Measurements from ENCODE around the gene LHX4.

Gene LHX4

GRCh38 chr1:180253585-180254495 lies 23.8 kb downstream of the LHX4 start:
- no peak overlapping the region for H3K4me3 ChIP-seq (ENCODE audit: low read length)
- no peak for DNase-seq (ENCODE audit: low read depth)
- no peak for TF ChIP-seq CTCF (conservative IDR thresholded peaks at IDR 0.05; ENCODE audit: low read depth, low read length)

DNA sequence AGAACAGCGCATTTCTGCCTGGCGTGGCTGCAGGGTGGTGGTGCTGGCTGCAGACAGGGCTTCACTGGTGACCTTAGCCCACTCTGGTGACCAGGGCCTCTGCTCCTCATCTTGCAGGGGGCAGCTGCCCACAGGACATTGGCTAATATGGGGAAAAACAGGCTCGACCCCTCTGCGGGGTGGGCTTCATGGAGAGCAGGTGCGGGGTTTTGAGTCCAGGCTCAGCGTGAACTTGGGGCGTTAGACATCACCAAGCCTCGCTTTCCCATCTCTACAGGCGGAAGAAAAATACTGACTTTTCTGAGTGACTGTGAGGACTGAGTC lies 24.4 kb downstream of the LHX4 start:
- H3K4me3 ChIP-seq (ENCODE audit: low read length), result no peak overlapping the region
- DNase-seq (ENCODE audit: low read depth), result no peak

GRCh38 chr1:180254854-180255253 lies 24.8 kb downstream of the LHX4 start:
- TF ChIP-seq CTCF (conservative IDR thresholded peaks at IDR 0.05; ENCODE audit: low read depth, low read length), result no peak

More for the DNA sequence above, 24.4 kb downstream of the LHX4 start:
- TF ChIP-seq CTCF (conservative IDR thresholded peaks at IDR 0.05; ENCODE audit: low read depth, low read length), result no peak

DNA sequence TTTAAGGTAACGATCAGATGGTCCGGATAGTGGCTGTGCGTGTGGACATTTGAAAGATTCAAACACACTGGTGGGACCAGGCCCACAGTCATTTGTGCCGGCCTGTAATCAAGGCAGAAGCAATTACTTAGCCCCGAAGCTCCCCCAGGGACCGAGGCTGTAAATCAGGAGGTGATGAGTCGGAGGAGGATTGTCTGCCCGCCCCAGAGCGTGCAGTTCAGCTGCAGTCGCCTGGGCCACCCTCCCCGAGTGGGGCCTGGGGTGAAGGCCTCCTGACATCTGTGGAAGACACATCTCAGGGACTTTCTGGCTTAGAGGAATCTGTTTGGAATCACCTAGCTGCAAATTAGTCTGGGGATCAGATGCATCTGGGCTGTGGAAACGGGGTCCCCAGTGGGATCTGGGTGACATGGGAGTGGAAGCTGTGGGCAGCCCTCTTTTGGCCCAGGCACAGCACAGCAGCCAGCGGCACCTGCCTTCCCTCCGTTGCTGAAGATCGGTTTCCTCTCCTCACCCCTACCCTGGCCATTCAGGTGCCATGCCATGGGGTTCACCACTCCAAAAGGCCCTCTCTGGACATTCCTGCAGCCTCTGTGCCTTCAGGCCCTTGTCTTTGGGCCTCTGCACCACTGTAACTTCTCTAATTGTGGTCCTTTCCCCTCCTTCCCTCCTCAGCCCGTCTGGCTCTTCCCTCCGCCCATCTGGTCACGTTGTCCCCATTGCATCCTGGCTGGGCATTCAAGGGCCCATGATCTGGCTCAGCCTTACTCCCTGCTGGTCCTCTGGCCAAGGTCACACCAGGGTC lies 25.7 kb downstream of the LHX4 start:
- no peak for TF ChIP-seq CTCF (conservative IDR thresholded peaks at IDR 0.05; ENCODE audit: low read depth, low read length)
- DNase-seq (ENCODE audit: low read depth), result no peak
- no peak overlapping the region for H3K4me3 ChIP-seq (ENCODE audit: low read length)

More at GRCh38 chr1:180254854-180255253, 24.8 kb downstream of the LHX4 start:
- H3K4me3 ChIP-seq (ENCODE audit: low read length), result no peak overlapping the region
- no peak for DNase-seq (ENCODE audit: low read depth)

DNA sequence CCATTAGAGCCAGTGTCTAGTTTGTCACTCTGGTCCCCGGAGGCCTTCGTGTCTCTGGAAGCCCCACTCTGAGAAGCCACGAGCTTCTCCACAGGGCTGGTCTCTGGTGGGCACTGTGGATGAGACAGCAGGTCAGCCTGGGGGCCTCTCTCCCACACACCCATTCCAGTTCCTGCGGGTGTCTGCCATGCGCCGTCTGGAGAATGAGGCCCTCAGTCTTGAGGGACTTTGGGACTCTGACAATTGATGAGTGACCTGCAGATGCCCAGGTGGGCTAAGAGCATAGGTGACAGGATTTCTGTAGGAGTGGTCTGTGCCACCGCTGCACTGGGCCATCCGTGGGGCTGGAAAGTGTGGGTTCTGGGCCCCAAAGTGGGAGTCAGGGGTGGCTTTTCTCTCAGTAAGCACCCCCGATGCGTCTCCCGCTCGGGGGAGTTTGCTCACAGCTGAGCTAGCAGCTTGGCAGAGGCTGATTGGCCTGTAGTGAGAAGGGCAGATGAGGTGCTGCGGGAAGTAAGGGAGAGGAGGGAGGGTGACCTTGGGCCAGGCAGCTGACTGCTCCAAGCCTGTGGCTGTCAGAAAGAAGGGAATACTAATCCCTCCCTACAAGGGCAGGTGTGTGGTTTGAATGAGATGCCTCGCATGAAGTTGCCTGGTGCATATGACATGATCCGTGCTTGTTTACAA lies 26.4 kb downstream of the LHX4 start:
- no peak for TF ChIP-seq CTCF (conservative IDR thresholded peaks at IDR 0.05; ENCODE audit: low read depth, low read length)
- no peak overlapping the region for H3K4me3 ChIP-seq (ENCODE audit: low read length)
- DNase-seq (ENCODE audit: low read depth), result no peak

DNA sequence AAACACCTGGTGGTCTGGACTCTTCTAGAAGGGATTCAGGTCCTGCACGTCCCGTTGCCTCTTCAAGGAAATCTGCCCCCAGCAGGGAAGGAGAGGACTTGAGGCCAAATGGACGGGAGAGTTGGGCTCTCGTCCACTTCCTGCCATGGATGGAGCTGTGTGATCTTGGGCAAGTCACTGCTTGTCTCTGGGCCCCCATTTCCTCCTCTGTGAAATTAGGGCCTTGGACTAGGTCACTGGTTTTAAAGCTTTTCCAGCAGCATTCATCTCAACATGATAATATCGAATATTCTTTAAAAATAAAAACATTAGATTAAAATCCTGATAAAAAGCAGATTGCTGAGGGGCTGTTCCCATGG lies 26.9 kb downstream of the LHX4 start:
- no peak for TF ChIP-seq CTCF (conservative IDR thresholded peaks at IDR 0.05; ENCODE audit: low read depth, low read length)
- DNase-seq (ENCODE audit: low read depth), result no peak
- H3K4me3 ChIP-seq (ENCODE audit: low read length), result no peak overlapping the region

All from retinal pigment epithelial cell (primary cell).